HG02885 (cell line): ENCODE data around the gene PID1.

Experiments
- ATAC-seq: cut with Tn5 transposase; IDR thresholded peaks from one replicate; pipeline ENCODE4 v1.9.1; 2021; ENCODE audit warnings: mild to moderate bottlenecking; ENCODE audit not compliant: unreplicated experiment, poor library complexity

Gene PID1

GRCh38 chr2:229270551-229271410 lies at the start of gene PID1:
TSS of gene PID1 (minus strand) at chr2:229271287. CDS start at chr2:229271043, 244 bp downstream.
- no peak for ATAC-seq

- ATAC-seq = no peak
Measured at GRCh38 chr2:229319558-229319957, 48.5 kb upstream of the PID1 start.

- no peak for ATAC-seq
Measured at GRCh38 chr2:229314117-229314516, 43.0 kb upstream of the PID1 start.

GRCh38 chr2:229313591-229313990 lies 42.5 kb upstream of the PID1 start:
- no peak for ATAC-seq

GRCh38 chr2:229301237-229301636 lies 30.1 kb upstream of the PID1 start:
- no peak for ATAC-seq

- ATAC-seq = no peak
Measured at GRCh38 chr2:229300790-229301189, 29.7 kb upstream of the PID1 start.

GRCh38 chr2:229300371-229300770 lies 29.3 kb upstream of the PID1 start:
- no peak for ATAC-seq

GRCh38 chr2:229297247-229297646 lies 26.2 kb upstream of the PID1 start:
- no peak for ATAC-seq

GRCh38 chr2:229296536-229296935 lies 25.4 kb upstream of the PID1 start:
- no peak for ATAC-seq

GRCh38 chr2:229296016-229296415 lies 24.9 kb upstream of the PID1 start:
- no peak for ATAC-seq

- no peak for ATAC-seq
Measured at GRCh38 chr2:229287823-229288222, 16.7 kb upstream of the PID1 start.

GRCh38 chr2:229282758-229283546 lies 11.9 kb upstream of the PID1 start:
- no peak for ATAC-seq

- ATAC-seq = no peak
Measured at GRCh38 chr2:229279516-229279915, 8.4 kb upstream of the PID1 start.

GRCh38 chr2:229275506-229275905 lies 4.4 kb upstream of the PID1 start:
- no peak for ATAC-seq

- ATAC-seq = peak; percentile 85
Measured at GRCh38 chr2:229273723-229274338, 2.7 kb upstream of the PID1 start.

GRCh38 chr2:229273006-229273722 lies 2.1 kb upstream of the PID1 start:
- no peak for ATAC-seq

GRCh38 chr2:229269941-229270340 lies 1.1 kb downstream of the PID1 start:
- no peak for ATAC-seq

GRCh38 chr2:229269146-229269545 lies 1.9 kb downstream of the PID1 start:
- ATAC-seq = no peak

GRCh38 chr2:229268626-229269025 lies 2.5 kb downstream of the PID1 start:
- ATAC-seq = no peak

GRCh38 chr2:229267080-229267479 lies 4.0 kb downstream of the PID1 start:
- no peak for ATAC-seq
